IPS-NIHi11 (cell line): ENCODE data around the gene ADD3.
A peak's percentile ranks its signal among the peaks of the same experiment; 100 is the strongest.
"Not testable (repeated sequence)": the region's sequence is repeated elsewhere in the genome, so short reads cannot be mapped to it uniquely, and the experiment has no call there.

Experiments used
- DNase-seq: peaks from one replicate; pipeline ENCODE4 v3.0.0; 2012; ENCODE audit warnings: mixed read lengths, low spot score

The ADD3 gene

GRCh38 chr10:110109511-110109910 lies 101.7 kb downstream of the ADD3 start:
- no peak for DNase-seq

GRCh38 chr10:110110338-110110737 lies 102.6 kb downstream of the ADD3 start:
- DNase-seq, result no peak

GRCh38 chr10:110113670-110114337 lies 106.0 kb downstream of the ADD3 start:
- no peak for DNase-seq

GRCh38 chr10:110114668-110115067 lies 106.9 kb downstream of the ADD3 start:
- not testable (repeated sequence) for DNase-seq

- no peak for DNase-seq
These were observed 108.2 kb downstream of the ADD3 start for GRCh38 chr10:110115784-110116520.

- no peak for DNase-seq
These were observed 111.3 kb downstream of the ADD3 start for GRCh38 chr10:110118891-110119621.

GRCh38 chr10:110123594-110123993 lies 115.8 kb downstream of the ADD3 start:
- DNase-seq, result no peak

GRCh38 chr10:110129490-110129889 lies 121.7 kb downstream of the ADD3 start:
- peak; percentile 17 for DNase-seq

GRCh38 chr10:110134917-110135316 lies 127.1 kb downstream of the ADD3 start:
- no peak for DNase-seq

- DNase-seq, result not testable (repeated sequence)
These were observed 128.1 kb downstream of the ADD3 start for GRCh38 chr10:110135836-110136235.

GRCh38 chr10:110137142-110137545 lies 129.4 kb downstream of the ADD3 start:
- peak; percentile 71 for DNase-seq

GRCh38 chr10:110138197-110138812 lies 130.5 kb downstream of the ADD3 start:
- DNase-seq, result peak; percentile 54

GRCh38 chr10:110141185-110141584 lies 133.4 kb downstream of the ADD3 start:
- DNase-seq, result no peak

- DNase-seq, result no peak
These were observed 134.3 kb downstream of the ADD3 start for GRCh38 chr10:110141871-110142635.

- DNase-seq, result no peak
These were observed 135.2 kb downstream of the ADD3 start for GRCh38 chr10:110142965-110143364.

GRCh38 chr10:110144507-110144906 lies 136.7 kb downstream of the ADD3 start:
- no peak for DNase-seq

GRCh38 chr10:110147961-110148360 lies 140.2 kb downstream of the ADD3 start:
- no peak for DNase-seq

GRCh38 chr10:110149259-110149658 lies 141.5 kb downstream of the ADD3 start:
- no peak for DNase-seq

- no peak for DNase-seq
These were observed 142.3 kb downstream of the ADD3 start for GRCh38 chr10:110150046-110150445.

GRCh38 chr10:110150981-110151380 lies 143.2 kb downstream of the ADD3 start:
- DNase-seq, result no peak

- peak; percentile 79 for DNase-seq
These were observed 143.7 kb downstream of the ADD3 start for GRCh38 chr10:110151467-110151866.

GRCh38 chr10:110151971-110152370 lies 144.2 kb downstream of the ADD3 start:
- DNase-seq, result no peak
